Aorta (tissue), 5 donors: ENCODE results near the gene CA9. TPM values are rescaled to one million over a fixed set of nuclear protein-coding genes. Genes with fewer than 3 reads are reported as not detected.

Experiments
- ATAC-seq: fragments of 200-7000 bp; cut with Tn5 transposase; one replicate; pipeline ENCODE4 v1.9.1; 2022; ENCODE audit warnings: moderate library complexity; ENCODE audit not compliant: low FRiP score
- DNase-seq, 2 donors: peaks; one replicate each; pipeline ENCODE4 v3.0.0-alpha.2; 2020
- H3K27ac ChIP-seq, 2 donors: one replicate each; pipeline ENCODE4 v1.5.1; 2013; ENCODE audit warnings: low read length in 2 of 2, mild to moderate bottlenecking in 2 of 2, moderate library complexity in 2 of 2, control low read depth in 1 of 2, inconsistent platforms in 1 of 2, low read depth in 1 of 2
- H3K27me3 ChIP-seq, 2 donors: one replicate each; pipeline ENCODE4 v1.6.1; 2013; ENCODE audit warnings: control low read depth in 1 of 2, low read length in 1 of 2, mild to moderate bottlenecking in 1 of 2, moderate library complexity in 1 of 2; ENCODE audit not compliant: insufficient read depth in 2 of 2, control insufficient read depth in 1 of 2
- H3K36me3 ChIP-seq, 2 donors: one replicate each; pipeline ENCODE4 v1.6.1; 2013; ENCODE audit warnings: control low read depth in 1 of 2, low read length in 1 of 2, mild to moderate bottlenecking in 1 of 2; ENCODE audit not compliant: insufficient read depth in 2 of 2, control insufficient read depth in 1 of 2
- H3K4me1 ChIP-seq, 2 donors: one replicate each; pipeline ENCODE4 v1.6.1; 2013; ENCODE audit warnings: low read length in 2 of 2, control low read depth in 1 of 2, mild to moderate bottlenecking in 1 of 2, moderate library complexity in 1 of 2; ENCODE audit not compliant: insufficient read depth in 2 of 2, control insufficient read depth in 1 of 2
- H3K4me3 ChIP-seq, 2 donors: one replicate each; pipeline ENCODE4 v1.5.1; 2013; ENCODE audit warnings: low read length in 2 of 2, control low read depth in 1 of 2, mild to moderate bottlenecking in 1 of 2
- H3K9me3 ChIP-seq: one replicate; pipeline ENCODE4 v1.6.1; 2013; ENCODE audit warnings: mild to moderate bottlenecking, low read length; ENCODE audit not compliant: control insufficient read depth
- WGBS, 2 donors: extraction: QIAGEN DNeasy Blood & Tissue Kit; methylation state at CpG; one replicate each; pipeline ENCODE4 v1.1.7; 2013; 5-methylcytosine and 5-hydroxymethylcytosine counted together
- intact Hi-C, 2 donors: fragments of 100-400 bp; cut with DNase I; formaldehyde crosslinking; loops; one replicate each; pipeline versions ENCODE4 v1.14.2 to v1.15.0; 2022
- polyA plus RNA-seq, 2 donors: library from polyadenylated mRNA; stranded (reverse); fragments of 200-250 nt; gene quantifications; one replicate each; pipeline ENCODE4 v1.2.3, GENCODE V29; 2013
- total RNA-seq, 2 donors: library from RNA; stranded (reverse); fragmentation: NEBNext Ultra II Directional; extraction: Animal tissue kit (Norgen Biotek cat#: 25700); gene quantifications; one replicate each; pipeline ENCODE4 v1.2.1, GENCODE V29; 2021
- donor health status: healthy with polysubstance abuse.
- donor health status: Bipolar disorder and iron deficiency.
- donor health status: DM: no; HTN: no; CAD: no.
- donor health status: DM: no; HTN: no; CAD: no.
- donor health status: DM: yes; HTN: yes; CAD: no.

CA9 gene
- total and polyA plus RNA-seq, 4 donors, result 0.79 to 8.8 (median 4.3) TPM; not detected in 1

- intact Hi-C loops, result loop anchor here (2.0 to 10.0 kb wide), 2 partner anchors 73 to 227 kb away; no protein-coding TSS in a partner anchor
- peak; percentile 97 for ATAC-seq
- no peaks in the 10 kb centered on the region for H3K36me3 ChIP-seq
- no peaks in the 10 kb centered on the region for H3K4me1 ChIP-seq
- no peaks in the 10 kb centered on the region for H3K9me3 ChIP-seq
- H3K27me3 ChIP-seq, result no peaks in the 10 kb centered on the region
- peak within 1 kb of the TSS; percentile 77 to 86 for H3K27ac ChIP-seq
- 0 to 1% methylated on average over 42 of the region's 42 CpGs for WGBS, 2 donors
- H3K4me3 ChIP-seq, result peak within 1 kb of the TSS; percentile 80 to 90
- peak; percentile 98 to 99 for DNase-seq
Measured at GRCh38 chr9:35657546-35658136, 16.1 kb upstream of the CA9 start, which contains the start of gene RMRP. TSS of gene RMRP (minus strand) at chr9:35658019.

DNA sequence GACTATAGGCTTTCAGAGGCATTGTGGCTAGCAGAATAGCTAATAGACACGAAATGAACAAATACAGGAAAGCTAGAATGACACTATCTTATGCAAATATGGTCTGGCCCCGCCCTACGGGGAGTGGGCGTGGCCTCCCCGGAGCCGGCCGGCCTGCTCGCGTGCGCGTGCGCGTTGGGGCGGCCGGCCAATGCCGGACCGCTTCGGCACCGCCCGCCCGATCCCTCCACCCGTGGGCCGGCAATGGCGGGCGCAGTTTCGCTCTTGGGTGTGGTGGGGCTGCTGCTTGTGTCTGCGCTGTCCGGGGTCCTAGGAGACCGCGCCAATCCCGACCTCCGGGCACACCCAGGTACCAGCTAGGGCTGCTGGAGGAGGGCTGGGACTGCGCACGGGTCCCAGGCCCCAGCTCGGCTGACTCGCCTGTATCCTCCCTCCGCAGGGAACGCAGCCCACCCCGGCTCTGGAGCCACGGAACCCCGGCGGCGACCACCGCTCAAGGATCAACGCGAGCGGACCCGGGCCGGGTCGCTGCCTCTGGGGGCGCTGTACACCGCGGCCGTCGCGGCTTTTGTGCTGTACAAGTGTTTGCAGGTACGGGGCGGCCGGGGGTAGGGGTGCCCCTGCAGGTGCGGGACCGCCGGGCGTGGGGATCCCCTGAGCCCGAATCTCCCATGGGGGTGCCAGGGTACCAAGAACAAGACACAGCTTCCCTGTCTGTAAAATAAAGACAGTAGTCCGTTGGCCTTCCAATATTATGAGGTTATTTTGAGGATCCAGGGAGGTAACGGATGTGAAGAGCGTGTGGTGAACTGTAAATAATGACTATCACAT is 15.4 kb upstream of the CA9 start, which contains the start of gene CCDC107:
Gene CCDC107, plus strand, starts transcription at position 156 of the 831 bp plus-strand sequence. Its CDS starts 88 bp downstream, at position 244.
- no peaks in the 10 kb centered on the region for H3K27me3 ChIP-seq
- intact Hi-C loops, result loop anchor here (2.0 to 10.0 kb wide), 2 partner anchors 72 to 226 kb away; no protein-coding TSS in a partner anchor
- ATAC-seq (peak; percentile 93), DNase-seq (peak; percentile 91 to 95)
- H3K4me3 ChIP-seq, result peak within 1 kb of the TSS; percentile 80 to 90
- WGBS, 2 donors, result 0 to 1% methylated on average over 59 to 67 of the region's 67 CpGs
- peaks cover 0 to 2% of the 10 kb centered on the region in 2 donors for H3K4me1 ChIP-seq
- no peaks in the 10 kb centered on the region for H3K36me3 ChIP-seq
- H3K27ac ChIP-seq, result peak within 1 kb of the TSS; percentile 77 to 86
- H3K9me3 ChIP-seq, result no peaks in the 10 kb centered on the region

- Histone ChIP-seq H3K4me3 (peak overlapping the region; percentile 80 to 90), H3K27ac (peak overlapping the region; percentile 77 to 86), H3K4me1 (peaks cover 0 to 2% of the 10 kb centered on the region in 2 donors), H3K9me3 (no peaks in the 10 kb centered on the region), H3K36me3 (no peaks in the 10 kb centered on the region), H3K27me3 (no peaks in the 10 kb centered on the region)
- DNase-seq, result peak in 1 of 2 donors; percentile 74
- ATAC-seq, result no peak
- WGBS, 2 donors, result 0 to 2% methylated on average over 2 of the region's 2 CpGs
- intact Hi-C loops, result loop anchor here (1.0 to 10.0 kb wide), 3 partner anchors 69 to 226 kb away; no protein-coding TSS in a partner anchor
Measured at GRCh38 chr9:35658968-35659220, 14.8 kb upstream of the CA9 start.

DNA sequence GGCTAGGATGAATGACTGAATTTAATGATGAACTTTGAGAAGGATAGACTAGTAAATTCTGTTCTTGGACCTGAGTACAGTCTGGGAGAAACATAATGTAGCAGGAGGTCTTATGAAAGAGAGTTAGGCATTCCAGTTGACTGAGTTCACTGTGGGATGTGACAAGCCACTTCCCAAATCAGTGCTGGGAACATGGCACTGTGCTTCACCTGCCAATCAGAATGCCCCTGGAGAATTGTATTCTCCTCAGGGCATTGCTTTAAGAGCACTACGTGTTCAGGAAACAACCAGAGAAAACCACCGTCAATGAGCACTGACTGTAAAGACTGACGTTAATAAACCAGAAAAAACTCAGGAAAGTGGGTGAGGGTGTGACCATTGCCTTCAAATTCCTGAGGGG is 14.4 kb upstream of the CA9 start:
- H3K36me3 ChIP-seq, result no peaks in the 10 kb centered on the region
- no peak for DNase-seq
- peak overlapping the region; percentile 64 to 77 for H3K27ac ChIP-seq
- intact Hi-C loops, result loop anchor here (1.0 to 10.0 kb wide), 3 partner anchors 69 to 225 kb away; no protein-coding TSS in a partner anchor
- H3K9me3 ChIP-seq, result no peaks in the 10 kb centered on the region
- H3K27me3 ChIP-seq, result no peaks in the 10 kb centered on the region
- WGBS, 2 donors, result 3 to 8% methylated on average over 3 of the region's 3 CpGs
- H3K4me1 ChIP-seq, result peaks cover 0 to 2% of the 10 kb centered on the region in 2 donors
- H3K4me3 ChIP-seq, result peak overlapping the region; percentile 80 to 90
- ATAC-seq, result peak; percentile 1

GRCh38 chr9:35660966-35661415 is 12.7 kb upstream of the CA9 start:
- 8 to 11% methylated on average over 9 of the region's 9 CpGs for WGBS, 2 donors
- Histone ChIP-seq H3K4me1 (peaks cover 0 to 2% of the 10 kb centered on the region in 2 donors), H3K27me3 (no peaks in the 10 kb centered on the region), H3K27ac (peak overlapping the region; percentile 62 to 76), H3K9me3 (no peaks in the 10 kb centered on the region), H3K4me3 (no peak overlapping the region), H3K36me3 (no peaks in the 10 kb centered on the region)
- intact Hi-C loops, result loop anchor here in 1 of 2 donors (2.0 kb wide), 1 partner anchor 28 kb away; the partner anchor contains the start of gene TPM2
- DNase-seq, result no peak
- ATAC-seq, result no peak

GRCh38 chr9:35661756-35662350 is 11.9 kb upstream of the CA9 start:
- ATAC-seq (no peak), DNase-seq (no peak)
- Histone ChIP-seq H3K9me3 (no peaks in the 10 kb centered on the region), H3K27me3 (no peaks in the 10 kb centered on the region), H3K4me3 (no peak overlapping the region), H3K27ac (peak overlapping the region; percentile 15 to 66), H3K36me3 (no peaks in the 10 kb centered on the region), H3K4me1 (peaks cover 0 to 2% of the 10 kb centered on the region in 2 donors)
- 59 to 60% methylated on average over 3 of the region's 3 CpGs for WGBS, 2 donors
- intact Hi-C loops, result loop anchor here in 1 of 2 donors (2.0 kb wide), 1 partner anchor 27 kb away; the partner anchor contains the start of gene TPM2

DNA sequence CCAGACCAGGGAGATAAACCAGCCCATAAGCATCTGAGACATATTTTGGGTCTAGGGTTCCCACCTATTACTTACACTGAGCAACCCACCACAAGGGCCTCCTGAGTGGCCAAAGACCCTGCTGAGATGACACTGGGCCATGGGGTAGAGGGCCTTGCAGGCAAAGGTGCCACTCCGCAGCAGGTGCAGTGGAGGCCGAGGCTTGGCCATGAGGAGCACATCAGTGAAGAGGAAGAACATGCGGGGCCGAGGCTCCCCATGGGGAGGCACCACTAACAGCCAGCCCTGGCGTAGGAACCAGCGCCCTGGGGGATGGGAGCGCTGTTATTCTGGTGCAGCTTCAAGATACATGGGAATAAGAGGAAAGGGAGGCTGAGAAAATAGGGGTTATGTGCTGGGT is 11.3 kb upstream of the CA9 start:
- no peaks in the 10 kb centered on the region for H3K36me3 ChIP-seq
- DNase-seq, result no peak
- H3K27ac ChIP-seq, result peak overlapping the region in 1 of 2 donors; percentile 66
- WGBS, 2 donors, result 75 to 78% methylated on average over 7 of the region's 7 CpGs
- peaks cover 0 to 2% of the 10 kb centered on the region in 2 donors for H3K4me1 ChIP-seq
- ATAC-seq, result no peak
- intact Hi-C loops, result no loop called here
- H3K4me3 ChIP-seq, result no peak overlapping the region
- H3K27me3 ChIP-seq, result no peaks in the 10 kb centered on the region
- H3K9me3 ChIP-seq, result no peaks in the 10 kb centered on the region
